Ishikawa (cell line): Measurements from ENCODE around the gene MN1.

ENCODE experiments used
- CEBPB ChIP-seq: IDR thresholded peaks from 2 replicates; pipeline ENCODE4 v1.6.1; 2012
- CREB1 ChIP-seq: IDR thresholded peaks from 2 replicates; pipeline ENCODE4 v1.6.1; 2012; ENCODE audit warnings: low read depth
- EGR1 ChIP-seq: IDR thresholded peaks from 2 replicates; pipeline ENCODE4 v1.6.1; 2012
- EP300 ChIP-seq: IDR thresholded peaks from 2 replicates; pipeline ENCODE4 v1.6.1; 2012; ENCODE audit warnings: borderline replicate concordance
- FOXM1 ChIP-seq: IDR thresholded peaks from 2 replicates; pipeline ENCODE4 v1.6.1; 2012; ENCODE audit warnings: low read depth, borderline replicate concordance
- RAD21 ChIP-seq: IDR thresholded peaks from 2 replicates; pipeline ENCODE4 v1.6.1; 2012; ENCODE audit warnings: low read depth
- REST ChIP-seq: IDR thresholded peaks from 2 replicates; pipeline ENCODE4 v1.6.1; 2012; ENCODE audit warnings: low read depth, mild to moderate bottlenecking
- TAF1 ChIP-seq: IDR thresholded peaks from 2 replicates; pipeline ENCODE4 v1.6.1; 2012; ENCODE audit warnings: low read depth, mild to moderate bottlenecking
- TCF12 ChIP-seq: IDR thresholded peaks from 2 replicates; pipeline ENCODE4 v1.6.1; 2012; ENCODE audit warnings: low read depth
- TEAD4 ChIP-seq: IDR thresholded peaks from 2 replicates; pipeline ENCODE4 v1.6.1; 2012
- USF1 ChIP-seq: IDR thresholded peaks from 2 replicates; pipeline ENCODE4 v1.6.1; 2012
- YY1 ChIP-seq: IDR thresholded peaks from 2 replicates; pipeline ENCODE4 v1.6.1; 2012; ENCODE audit warnings: low read depth
- ZBTB7A ChIP-seq: IDR thresholded peaks from 2 replicates; pipeline ENCODE4 v1.6.1; 2012; ENCODE audit warnings: low read depth
- TF ChIP-seq, protein P1 (sequence below): IDR thresholded peaks from 2 replicates; pipeline ENCODE4 v1.6.1; 2012

DNA sequence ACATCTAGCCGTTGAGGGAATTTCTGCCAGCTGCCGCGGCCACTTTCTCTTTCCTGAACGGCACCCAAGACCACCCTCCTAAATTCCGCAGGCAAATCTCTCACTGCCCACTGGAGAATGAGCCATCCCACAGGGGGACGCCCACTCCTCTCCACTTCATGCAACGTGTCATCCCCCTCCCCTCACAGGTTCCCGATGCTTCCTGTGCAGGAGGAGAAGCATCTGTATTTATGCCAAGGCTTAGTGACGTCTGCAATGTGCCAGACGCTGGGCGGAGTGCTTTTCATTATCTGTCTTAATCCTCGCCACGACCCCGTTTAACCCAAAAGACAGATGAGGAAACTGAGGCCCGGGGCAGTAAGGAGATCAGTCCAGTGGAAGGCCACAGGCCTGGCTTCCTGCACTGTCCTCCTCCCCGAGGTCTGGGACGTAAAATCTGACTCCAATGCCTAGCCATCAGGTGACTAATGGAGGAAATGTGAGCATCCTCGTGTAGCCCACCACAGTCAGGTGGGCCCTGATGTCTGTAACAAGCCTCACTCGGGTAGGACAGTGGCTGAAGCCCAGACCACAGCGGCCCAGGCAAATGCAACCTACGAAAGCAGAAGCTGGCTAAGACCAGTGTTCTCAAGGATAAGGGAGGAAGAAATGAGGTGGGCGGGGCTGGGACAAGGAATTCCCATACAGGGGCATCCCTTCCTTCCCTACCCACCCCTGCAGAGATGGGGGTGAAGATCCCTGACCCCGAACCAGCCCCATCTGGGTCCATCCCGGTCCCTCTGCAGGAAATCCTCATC lies 23.1 kb downstream of the MN1 start:
- TF ChIP-seq EP300, result no peak
- TF ChIP-seq FOXM1, result no peak
- TF ChIP-seq, protein P1, sequence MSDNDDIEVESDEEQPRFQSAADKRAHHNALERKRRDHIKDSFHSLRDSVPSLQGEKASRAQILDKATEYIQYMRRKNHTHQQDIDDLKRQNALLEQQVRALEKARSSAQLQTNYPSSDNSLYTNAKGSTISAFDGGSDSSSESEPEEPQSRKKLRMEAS, result no peak
- TF ChIP-seq REST, result no peak
- no peak for TF ChIP-seq TEAD4
- TF ChIP-seq TCF12, result no peak
- no peak for TF ChIP-seq USF1
- no peak for TF ChIP-seq EGR1
- no peak for TF ChIP-seq TAF1
- no peak for TF ChIP-seq CEBPB
- no peak for TF ChIP-seq ZBTB7A
- TF ChIP-seq CREB1, result no peak
- no peak for TF ChIP-seq RAD21
- TF ChIP-seq YY1, result no peak
